ENCODE results near the gene CEP295NL.

Gene CEP295NL

GRCh38 chr17:78923660-78924453 lies 20.9 kb upstream of the CEP295NL start:
- peak overlapping the region; percentile 20 for H3K27ac ChIP-seq (ENCODE audit: poor library complexity, severe bottlenecking)
- peak; percentile 86 for DNase-seq (ENCODE audit: low spot score)
- H3K27me3 ChIP-seq (ENCODE audit: insufficient read depth, poor library complexity, severe bottlenecking): no peaks in the 10 kb centered on the region
- peaks cover 3% of the 10 kb centered on the region for H3K4me1 ChIP-seq (ENCODE audit: insufficient read depth, poor library complexity, severe bottlenecking)
- H3K36me3 ChIP-seq (ENCODE audit: low read depth): no peaks in the 10 kb centered on the region; the same call in 1 of the 2 replicates
- TF ChIP-seq CTCF (IDR thresholded peaks at IDR 0.05; ENCODE audit: poor library complexity, severe bottlenecking): no peak
- H3K4me3 ChIP-seq (ENCODE audit: severe bottlenecking): peak overlapping the region; percentile 34
- ATAC-seq (ENCODE audit: low read depth): peak; percentile 88
- no peaks in the 10 kb centered on the region for H3K9me3 ChIP-seq (ENCODE audit: severe bottlenecking)

- DNase-seq (ENCODE audit: low spot score): no peak
- no peak overlapping the region for H3K4me3 ChIP-seq (ENCODE audit: severe bottlenecking)
- no peaks in the 10 kb centered on the region for H3K27me3 ChIP-seq (ENCODE audit: insufficient read depth, poor library complexity, severe bottlenecking)
- no peaks in the 10 kb centered on the region; the same call in 1 of the 2 replicates for H3K36me3 ChIP-seq (ENCODE audit: low read depth)
- no peaks in the 10 kb centered on the region for H3K9me3 ChIP-seq (ENCODE audit: severe bottlenecking)
- H3K4me1 ChIP-seq (ENCODE audit: insufficient read depth, poor library complexity, severe bottlenecking): peaks cover 3% of the 10 kb centered on the region
- no peak for TF ChIP-seq CTCF (IDR thresholded peaks at IDR 0.05; ENCODE audit: poor library complexity, severe bottlenecking)
- H3K27ac ChIP-seq (ENCODE audit: poor library complexity, severe bottlenecking): no peak overlapping the region
- no peak for ATAC-seq (ENCODE audit: low read depth)
These were observed 20.0 kb upstream of the CEP295NL start for GRCh38 chr17:78922816-78923498.

- no peak for TF ChIP-seq CTCF (IDR thresholded peaks at IDR 0.05; ENCODE audit: poor library complexity, severe bottlenecking)
- peaks cover 7% of the 10 kb centered on the region for H3K4me1 ChIP-seq (ENCODE audit: insufficient read depth, poor library complexity, severe bottlenecking)
These were observed 18.5 kb upstream of the CEP295NL start for GRCh38 chr17:78921437-78921971.

GRCh38 chr17:78920528-78920927 lies 17.5 kb upstream of the CEP295NL start:
- no peak overlapping the region for H3K27ac ChIP-seq (ENCODE audit: poor library complexity, severe bottlenecking)
- H3K4me1 ChIP-seq (ENCODE audit: insufficient read depth, poor library complexity, severe bottlenecking): peaks cover 17% of the 10 kb centered on the region
- DNase-seq (ENCODE audit: low spot score) (no peak), ATAC-seq (ENCODE audit: low read depth) (no peak)
- H3K9me3 ChIP-seq (ENCODE audit: severe bottlenecking): no peaks in the 10 kb centered on the region
- H3K36me3 ChIP-seq (ENCODE audit: low read depth): no peaks in the 10 kb centered on the region; the same call in 1 of the 2 replicates
- H3K4me3 ChIP-seq (ENCODE audit: severe bottlenecking): no peak overlapping the region
- no peaks in the 10 kb centered on the region for H3K27me3 ChIP-seq (ENCODE audit: insufficient read depth, poor library complexity, severe bottlenecking)
- TF ChIP-seq CTCF (IDR thresholded peaks at IDR 0.05; ENCODE audit: poor library complexity, severe bottlenecking): no peak

More at GRCh38 chr17:78921437-78921971, 18.5 kb upstream of the CEP295NL start:
- DNase-seq (ENCODE audit: low spot score) (no peak), ATAC-seq (ENCODE audit: low read depth) (no peak)
- H3K9me3 ChIP-seq (ENCODE audit: severe bottlenecking): no peaks in the 10 kb centered on the region
- H3K27me3 ChIP-seq (ENCODE audit: insufficient read depth, poor library complexity, severe bottlenecking): no peaks in the 10 kb centered on the region
- H3K4me3 ChIP-seq (ENCODE audit: severe bottlenecking): no peak overlapping the region
- H3K36me3 ChIP-seq (ENCODE audit: low read depth): no peaks in the 10 kb centered on the region; the same call in 1 of the 2 replicates
- H3K27ac ChIP-seq (ENCODE audit: poor library complexity, severe bottlenecking): no peak overlapping the region

All from RWPE2 (cell line).